Spinal cord (tissue), 10 donors: ENCODE results near the gene ERVFRD-1. TPM values are rescaled to one million over a fixed set of nuclear protein-coding genes. Genes with fewer than 3 reads are reported as not detected.

Source experiments
- DNase-seq, 6 donors: peaks; one replicate each; pipeline versions ENCODE4 v3.0.0 to v3.0.0-alpha.2; 2013 to 2015; ENCODE audit warnings: low spot score in 6 of 6, low read depth in 4 of 6
- H3K27ac ChIP-seq: one replicate; pipeline ENCODE4 v1.5.1; 2013; ENCODE audit warnings: low read depth, low read length, control low read depth
- H3K27me3 ChIP-seq: one replicate; pipeline ENCODE4 v1.6.1; 2013; ENCODE audit warnings: low read length; ENCODE audit not compliant: control insufficient read depth, insufficient read depth
- H3K36me3 ChIP-seq: one replicate; pipeline ENCODE4 v1.6.1; 2013; ENCODE audit warnings: low read length; ENCODE audit not compliant: control insufficient read depth, insufficient read depth
- H3K4me1 ChIP-seq: one replicate; pipeline ENCODE4 v1.6.1; 2013; ENCODE audit warnings: low read length; ENCODE audit not compliant: control insufficient read depth, insufficient read depth
- H3K4me3 ChIP-seq: one replicate; pipeline ENCODE4 v1.5.1; 2013; ENCODE audit warnings: low read depth, low read length, control low read depth
- H3K9me3 ChIP-seq: one replicate; pipeline ENCODE4 v1.6.1; 2013; ENCODE audit warnings: low read length; ENCODE audit not compliant: control insufficient read depth, insufficient read depth
- WGBS: methylation state at CpG from one replicate; pipeline ENCODE4 v1.1.5; 2013; ENCODE audit warnings: missing lambda C conversion rate; ENCODE audit not compliant: insufficient coverage; 5-methylcytosine and 5-hydroxymethylcytosine counted together
- polyA plus RNA-seq, 2 donors: library from polyadenylated mRNA; unstranded; fragments of 120-200 nt; gene quantifications; one replicate each; pipeline ENCODE4 v1.2.1, GENCODE V29; 2013; ENCODE audit not compliant: insufficient read length in 2 of 2
- total RNA-seq, 2 donors: library from RNA; depleted of rRNA in 1 of 2; stranded (reverse); fragments of 120-200 nt in 1 of 2; fragments of >200 nt in 1 of 2; gene quantifications; one replicate each; pipeline versions ENCODE4 v1.2.3 to v1.2.4, GENCODE V29; 2013 to 2014
- donor health status: healthy.

Gene ERVFRD-1
- total and polyA plus RNA-seq, 4 donors, result 0.06 to 0.18 TPM; not detected in 2

GRCh38 chr6:11080296-11080695, 31.2 kb downstream of the ERVFRD-1 start:
- H3K4me3 ChIP-seq, result no peak overlapping the region

GRCh38 chr6:11078266-11078665, 33.3 kb downstream of the ERVFRD-1 start:
- WGBS, result 100% methylated on average over 1 of the region's 4 CpGs
- Histone ChIP-seq H3K27ac (no peak overlapping the region), H3K4me3 (no peak overlapping the region), H3K4me1 (no peaks in the 10 kb centered on the region), H3K27me3 (no peaks in the 10 kb centered on the region), H3K36me3 (no peaks in the 10 kb centered on the region), H3K9me3 (no peaks in the 10 kb centered on the region)
- DNase-seq, result no peak

More at GRCh38 chr6:11080296-11080695, 31.2 kb downstream of the ERVFRD-1 start:
- Histone ChIP-seq H3K9me3 (no peaks in the 10 kb centered on the region), H3K36me3 (no peaks in the 10 kb centered on the region), H3K4me1 (no peaks in the 10 kb centered on the region), H3K27ac (no peak overlapping the region), H3K27me3 (no peaks in the 10 kb centered on the region)
- WGBS, result no CpG with 5 or more reads among the region's 3 CpGs
- no peak for DNase-seq

GRCh38 chr6:11076540-11076939, 35.0 kb downstream of the ERVFRD-1 start:
- no peaks in the 10 kb centered on the region for H3K27me3 ChIP-seq
- no peak for DNase-seq
- H3K4me3 ChIP-seq, result no peak overlapping the region
- no peak overlapping the region for H3K27ac ChIP-seq
- no peaks in the 10 kb centered on the region for H3K36me3 ChIP-seq
- no peaks in the 10 kb centered on the region for H3K4me1 ChIP-seq
- WGBS, result 75% methylated on average over 1 of the region's 2 CpGs
- no peaks in the 10 kb centered on the region for H3K9me3 ChIP-seq

GRCh38 chr6:11072101-11072500, 39.4 kb downstream of the ERVFRD-1 start:
- Histone ChIP-seq H3K9me3 (no peaks in the 10 kb centered on the region), H3K4me3 (no peak overlapping the region), H3K4me1 (no peaks in the 10 kb centered on the region), H3K36me3 (no peaks in the 10 kb centered on the region), H3K27ac (no peak overlapping the region), H3K27me3 (no peaks in the 10 kb centered on the region)
- no peak for DNase-seq
- WGBS, result 92% methylated on average over 3 of the region's 4 CpGs

- no peaks in the 10 kb centered on the region for H3K9me3 ChIP-seq
- H3K4me3 ChIP-seq, result no peak overlapping the region
- no CpG with 5 or more reads among the region's 2 CpGs for WGBS
- no peaks in the 10 kb centered on the region for H3K4me1 ChIP-seq
- no peak for DNase-seq
- no peak overlapping the region for H3K27ac ChIP-seq
- no peaks in the 10 kb centered on the region for H3K36me3 ChIP-seq
- H3K27me3 ChIP-seq, result no peaks in the 10 kb centered on the region
Measured at GRCh38 chr6:11069760-11070159, 41.8 kb downstream of the ERVFRD-1 start.

- Histone ChIP-seq H3K27ac (no peak overlapping the region), H3K4me3 (no peak overlapping the region), H3K4me1 (no peaks in the 10 kb centered on the region), H3K27me3 (no peaks in the 10 kb centered on the region), H3K36me3 (no peaks in the 10 kb centered on the region), H3K9me3 (no peaks in the 10 kb centered on the region)
- DNase-seq, result no peak
- 80% methylated on average over 2 of the region's 2 CpGs for WGBS
Measured at GRCh38 chr6:11067348-11067747, 44.2 kb downstream of the ERVFRD-1 start.

GRCh38 chr6:11066505-11067347, 44.8 kb downstream of the ERVFRD-1 start:
- Histone ChIP-seq H3K9me3 (no peaks in the 10 kb centered on the region), H3K4me1 (no peaks in the 10 kb centered on the region), H3K27me3 (no peaks in the 10 kb centered on the region), H3K27ac (no peak overlapping the region), H3K4me3 (no peak overlapping the region), H3K36me3 (no peaks in the 10 kb centered on the region)
- 68% methylated on average over 2 of the region's 6 CpGs for WGBS
- no peak for DNase-seq

- Histone ChIP-seq H3K4me3 (no peak overlapping the region), H3K4me1 (no peaks in the 10 kb centered on the region), H3K27ac (no peak overlapping the region), H3K9me3 (no peaks in the 10 kb centered on the region), H3K36me3 (no peaks in the 10 kb centered on the region), H3K27me3 (no peaks in the 10 kb centered on the region)
- no peak for DNase-seq
- 91% methylated on average over 2 of the region's 6 CpGs for WGBS
Measured at GRCh38 chr6:11065436-11066202, 45.9 kb downstream of the ERVFRD-1 start.

- peak in 2 of 6 donors; percentile 81 to 88 for DNase-seq
- Histone ChIP-seq H3K36me3 (no peaks in the 10 kb centered on the region), H3K4me1 (no peaks in the 10 kb centered on the region), H3K9me3 (no peaks in the 10 kb centered on the region), H3K27ac (no peak overlapping the region), H3K4me3 (no peak overlapping the region), H3K27me3 (no peaks in the 10 kb centered on the region)
- WGBS, result 34% methylated on average over 2 of the region's 3 CpGs
Measured at GRCh38 chr6:11064836-11065235, 46.7 kb downstream of the ERVFRD-1 start.
